ENCODE measurements around the gene RUFY3.
"Not testable (repeated sequence)": the region's sequence is repeated elsewhere in the genome, so short reads cannot be mapped to it uniquely, and the experiment has no call there.

The RUFY3 gene

GRCh38 chr4:70739496-70740337 is 18.0 kb downstream of the RUFY3 start:
- DNase-seq: no peak

- no peak for DNase-seq
These were observed 20.3 kb downstream of the RUFY3 start for GRCh38 chr4:70741867-70742658.

GRCh38 chr4:70743731-70744130 is 22.0 kb downstream of the RUFY3 start:
- DNase-seq: no peak

- no peak for DNase-seq
These were observed 24.5 kb downstream of the RUFY3 start for GRCh38 chr4:70746179-70746839.

- no peak for DNase-seq
These were observed 26.1 kb downstream of the RUFY3 start for GRCh38 chr4:70747874-70748273.

- no peak for DNase-seq
These were observed 27.5 kb downstream of the RUFY3 start for GRCh38 chr4:70749313-70749712.

GRCh38 chr4:70752236-70752635 is 30.5 kb downstream of the RUFY3 start:
- no peak for DNase-seq

- DNase-seq: no peak
These were observed 31.9 kb downstream of the RUFY3 start for GRCh38 chr4:70753630-70754029.

GRCh38 chr4:70754470-70754869 is 32.7 kb downstream of the RUFY3 start:
- DNase-seq: no peak

- DNase-seq: no peak
These were observed 33.4 kb downstream of the RUFY3 start for GRCh38 chr4:70754990-70755688.

GRCh38 chr4:70759126-70759525 is 37.4 kb downstream of the RUFY3 start:
- no peak for DNase-seq

GRCh38 chr4:70759627-70760026 is 37.9 kb downstream of the RUFY3 start:
- no peak for DNase-seq

- no peak for DNase-seq
These were observed 38.9 kb downstream of the RUFY3 start for GRCh38 chr4:70760662-70761061.

GRCh38 chr4:70761276-70761816 is 39.6 kb downstream of the RUFY3 start:
- DNase-seq: no peak

GRCh38 chr4:70765368-70765767 is 43.6 kb downstream of the RUFY3 start:
- no peak for DNase-seq

GRCh38 chr4:70768301-70768948 is 46.7 kb downstream of the RUFY3 start:
- DNase-seq: no peak

- DNase-seq: not testable (repeated sequence)
These were observed 47.6 kb downstream of the RUFY3 start for GRCh38 chr4:70769396-70769795.

- no peak for DNase-seq
These were observed 51.3 kb downstream of the RUFY3 start for GRCh38 chr4:70772929-70773555.

GRCh38 chr4:70778888-70779422 is 57.2 kb downstream of the RUFY3 start:
- DNase-seq: peak in 1 of 2 experiments; percentile 2

- DNase-seq: no peak
These were observed 61.3 kb downstream of the RUFY3 start for GRCh38 chr4:70783096-70783495.

- DNase-seq: no peak
These were observed 65.7 kb downstream of the RUFY3 start for GRCh38 chr4:70787496-70787895.

All from NCI-H2081 (cell line).